ENCODE measurements around the gene SBF2.
A peak's percentile ranks its signal among the peaks of the same experiment; 100 is the strongest.

Gene SBF2

GRCh38 chr11:10301656-10302358 lies 7.8 kb upstream of the SBF2 start:
- Histone ChIP-seq H3K9me2 (replicated peaks; ENCODE audit: insufficient read depth, low read length) (no peaks in the 10 kb centered on the region), H3K4me2 (ENCODE audit: low read depth, low read length) (peak overlapping the region; percentile 95), H4K20me1 (ENCODE audit: insufficient read depth, low read length) (0 out of 2 replicates have a peak, but pooled peaks cover 7% of the 10 kb centered on the region), H3K27ac (ENCODE audit: low read length) (no peak overlapping the region), H3K9me3 (replicated peaks; ENCODE audit: insufficient read depth, low read length) (no peaks in the 10 kb centered on the region), H3K9ac (ENCODE audit: low read length) (peak overlapping the region; percentile 97; the same call in 1 of the 2 replicates), H3K79me2 (ENCODE audit: low read length) (peaks cover 49% of the 10 kb centered on the region), H3K36me3 (replicated peaks; ENCODE audit: insufficient read depth, low read length) (peaks cover 14% of the 10 kb centered on the region), H3K27me3 (replicated peaks; ENCODE audit: insufficient read depth, low read length) (no peaks in the 10 kb centered on the region), H2AFZ (ENCODE audit: low read length) (peak overlapping the region; percentile 60; the same call in 1 of the 2 replicates), H3K4me1 (ENCODE audit: low read length) (peaks cover 5% of the 10 kb centered on the region), H3K4me3 (ENCODE audit: low read length) (peak overlapping the region; percentile 96), H3F3A (ENCODE audit: insufficient read depth, low read length) (peaks cover 51% of the 10 kb centered on the region)
- TF ChIP-seq EZH2phosphoT487 (IDR thresholded peaks at IDR 0.05; ENCODE audit: low read length) (no peak), CTCF (IDR thresholded peaks at IDR 0.05; ENCODE audit: low read length) (no peak), EZH2 (optimal IDR thresholded peaks at IDR 0.05; ENCODE audit: low read depth, low read length) (no peak)
- no peak for DNase-seq

- H3K27ac ChIP-seq (ENCODE audit: low read length) = no peak overlapping the region; the same call in 1 of the 2 replicates
- peaks cover 14% of the 10 kb centered on the region for H3K4me1 ChIP-seq (ENCODE audit: low read length)
- peak; percentile 72 for DNase-seq
- H3K9me2 ChIP-seq (replicated peaks; ENCODE audit: insufficient read depth, low read length) = no peaks in the 10 kb centered on the region
- H3K79me2 ChIP-seq (ENCODE audit: low read length) = peaks cover 22% of the 10 kb centered on the region
- TF ChIP-seq EZH2phosphoT487 (IDR thresholded peaks at IDR 0.05; ENCODE audit: low read length) = no peak
- peak; percentile 16; the same call in 1 of the 2 replicates for TF ChIP-seq CTCF (IDR thresholded peaks at IDR 0.05; ENCODE audit: low read length)
- H3F3A ChIP-seq (ENCODE audit: insufficient read depth, low read length) = peaks cover 31% of the 10 kb centered on the region
- no peaks in the 10 kb centered on the region for H3K27me3 ChIP-seq (replicated peaks; ENCODE audit: insufficient read depth, low read length)
- H3K9ac ChIP-seq (ENCODE audit: low read length) = no peak overlapping the region
- H4K20me1 ChIP-seq (ENCODE audit: insufficient read depth, low read length) = no peaks in the 10 kb centered on the region
- no peak overlapping the region for H3K4me3 ChIP-seq (ENCODE audit: low read length)
- H3K9me3 ChIP-seq (replicated peaks; ENCODE audit: insufficient read depth, low read length) = no peaks in the 10 kb centered on the region
- H2AFZ ChIP-seq (ENCODE audit: low read length) = no peak overlapping the region
- H3K4me2 ChIP-seq (ENCODE audit: low read depth, low read length) = no peak overlapping the region
- H3K36me3 ChIP-seq (replicated peaks; ENCODE audit: insufficient read depth, low read length) = no peaks in the 10 kb centered on the region
Observed at GRCh38 chr11:10298342-10298741, 4.3 kb upstream of the SBF2 start.

GRCh38 chr11:10295064-10295901 lies 1.3 kb upstream of the SBF2 start:
- H3K4me3 ChIP-seq (ENCODE audit: low read length) = peak overlapping the region; percentile 90
- H3K4me1 ChIP-seq (ENCODE audit: low read length) = peaks cover 25% of the 10 kb centered on the region
- H3K27me3 ChIP-seq (replicated peaks; ENCODE audit: insufficient read depth, low read length) = no peaks in the 10 kb centered on the region
- peaks cover 21% of the 10 kb centered on the region for H3F3A ChIP-seq (ENCODE audit: insufficient read depth, low read length)
- no peaks in the 10 kb centered on the region for H3K36me3 ChIP-seq (replicated peaks; ENCODE audit: insufficient read depth, low read length)
- H3K4me2 ChIP-seq (ENCODE audit: low read depth, low read length) = peak overlapping the region; percentile 95
- no peak for DNase-seq
- peak overlapping the region; percentile 8; the same call in 1 of the 2 replicates for H3K27ac ChIP-seq (ENCODE audit: low read length)
- no peaks in the 10 kb centered on the region for H4K20me1 ChIP-seq (ENCODE audit: insufficient read depth, low read length)
- peaks cover 36% of the 10 kb centered on the region for H3K79me2 ChIP-seq (ENCODE audit: low read length)
- peak overlapping the region; percentile 80; the same call in 1 of the 2 replicates for H3K9ac ChIP-seq (ENCODE audit: low read length)
- H3K9me3 ChIP-seq (replicated peaks; ENCODE audit: insufficient read depth, low read length) = no peaks in the 10 kb centered on the region
- TF ChIP-seq CTCF (IDR thresholded peaks at IDR 0.05; ENCODE audit: low read length) (no peak), EZH2phosphoT487 (IDR thresholded peaks at IDR 0.05; ENCODE audit: low read length) (no peak), EZH2 (optimal IDR thresholded peaks at IDR 0.05; ENCODE audit: low read depth, low read length) (no peak)
- H3K9me2 ChIP-seq (replicated peaks; ENCODE audit: insufficient read depth, low read length) = no peaks in the 10 kb centered on the region
- peak overlapping the region; percentile 95 for H2AFZ ChIP-seq (ENCODE audit: low read length)
